Astrocyte of the hippocampus (primary cell): ENCODE results near the gene SENP3.

Experiments
- DNase-seq: peaks from one replicate; pipeline ENCODE4 v3.0.0; 2011; ENCODE audit warnings: low read depth, low spot score

SENP3 gene

GRCh38 chr17:7556627-7557026, 5.1 kb upstream of the SENP3 start:
- no peak for DNase-seq

- DNase-seq = no peak
These were observed 4.5 kb upstream of the SENP3 start for GRCh38 chr17:7557147-7557764.

GRCh38 chr17:7557775-7558543, 3.8 kb upstream of the SENP3 start:
- DNase-seq = peak; percentile 73

GRCh38 chr17:7558544-7559319, 3.0 kb upstream of the SENP3 start, which contains the start of gene TNFSF13:
Gene TNFSF13 (plus strand): TSS chr17:7558750. CDS start chr17:7559040, 290 bp downstream.
- DNase-seq = no peak

GRCh38 chr17:7559320-7560171, 2.2 kb upstream of the SENP3 start:
- DNase-seq = no peak

- peak; percentile 84 for DNase-seq
These were observed 1.3 kb upstream of the SENP3 start for GRCh38 chr17:7560172-7561027.

- peak; percentile 94 for DNase-seq
These were observed 617 bp upstream of the SENP3 start for GRCh38 chr17:7561028-7561575.

GRCh38 chr17:7562208-7562605, 488 bp downstream of the SENP3 start:
- DNase-seq = no peak

GRCh38 chr17:7563115-7563869, 1.6 kb downstream of the SENP3 start:
- DNase-seq = no peak

- DNase-seq = no peak
These were observed 7.9 kb downstream of the SENP3 start for GRCh38 chr17:7569571-7569970.

- no peak for DNase-seq
These were observed 8.6 kb downstream of the SENP3 start for GRCh38 chr17:7570351-7570750.

GRCh38 chr17:7572338-7572587, 10.5 kb downstream of the SENP3 start:
- no peak for DNase-seq

GRCh38 chr17:7572588-7573323, 11.0 kb downstream of the SENP3 start:
- peak; percentile 100 for DNase-seq

- DNase-seq = peak; percentile 96
These were observed 11.8 kb downstream of the SENP3 start for GRCh38 chr17:7573324-7574080.

GRCh38 chr17:7574176-7574953, 12.6 kb downstream of the SENP3 start:
- peak; percentile 32 for DNase-seq

GRCh38 chr17:7575481-7575883, 13.8 kb downstream of the SENP3 start:
- DNase-seq = no peak

- no peak for DNase-seq
These were observed 14.2 kb downstream of the SENP3 start for GRCh38 chr17:7575959-7576358.
